ENCODE results near the gene EPDR1. TPM values are rescaled to one million over a fixed set of nuclear protein-coding genes. Genes with fewer than 3 reads are reported as not detected.

EPDR1 gene
- total RNA-seq, 2 donors from 2014 or later, result 2.6 to 3.3 TPM

GRCh38 chr7:37973915-37974314 is 53.5 kb downstream of the EPDR1 start:
- Mint-ChIP-seq H3K27ac (no peak overlapping the region), H3K27me3 (peaks cover 7 to 18% of the 10 kb centered on the region in 2 donors)
- no peak for ATAC-seq

GRCh38 chr7:37974711-37975110 is 54.3 kb downstream of the EPDR1 start:
- H3K9me3 Mint-ChIP-seq, result no peaks in the 10 kb centered on the region
- H3K4me1 Mint-ChIP-seq (ENCODE audit: low read depth in 2 of 2), result peaks cover 0 to 3% of the 10 kb centered on the region in 2 donors
- no peak overlapping the region for H3K4me3 Mint-ChIP-seq
- H3K36me3 Mint-ChIP-seq, result no peaks in the 10 kb centered on the region
- peaks cover 7 to 18% of the 10 kb centered on the region in 2 donors for H3K27me3 Mint-ChIP-seq
- no peak overlapping the region for H3K27ac Mint-ChIP-seq
- ATAC-seq (no peak), DNase-seq (ENCODE audit: low spot score) (no peak)

More at GRCh38 chr7:37973915-37974314, 53.5 kb downstream of the EPDR1 start:
- H3K9me3 Mint-ChIP-seq, result no peaks in the 10 kb centered on the region
- peaks cover 0 to 3% of the 10 kb centered on the region in 2 donors for H3K4me1 Mint-ChIP-seq (ENCODE audit: low read depth in 2 of 2)
- no peak overlapping the region for H3K4me3 Mint-ChIP-seq
- H3K36me3 Mint-ChIP-seq, result no peaks in the 10 kb centered on the region
- DNase-seq (ENCODE audit: low spot score), result no peak

GRCh38 chr7:37977243-37977642 is 56.8 kb downstream of the EPDR1 start:
- no peaks in the 10 kb centered on the region for H3K4me1 Mint-ChIP-seq (ENCODE audit: low read depth in 2 of 2)
- H3K27me3 Mint-ChIP-seq, result peaks cover 10 to 24% of the 10 kb centered on the region in 2 donors
- no peaks in the 10 kb centered on the region for H3K9me3 Mint-ChIP-seq
- H3K36me3 Mint-ChIP-seq, result no peaks in the 10 kb centered on the region
- no peak for ATAC-seq
- DNase-seq (ENCODE audit: low spot score), result no peak
- no peak overlapping the region for H3K4me3 Mint-ChIP-seq
- no peak overlapping the region for H3K27ac Mint-ChIP-seq

GRCh38 chr7:37981664-37982063 is 61.2 kb downstream of the EPDR1 start:
- DNase-seq (ENCODE audit: low spot score), result no peak
- Mint-ChIP-seq H3K4me3 (no peak overlapping the region), H3K4me1 (ENCODE audit: low read depth in 2 of 2) (no peaks in the 10 kb centered on the region), H3K36me3 (no peaks in the 10 kb centered on the region), H3K9me3 (no peaks in the 10 kb centered on the region), H3K27ac (no peak overlapping the region), H3K27me3 (peaks cover 8 to 38% of the 10 kb centered on the region in 2 donors)
- ATAC-seq, result no peak

- no peak for ATAC-seq
- Mint-ChIP-seq H3K4me1 (ENCODE audit: low read depth in 2 of 2) (no peaks in the 10 kb centered on the region), H3K9me3 (no peaks in the 10 kb centered on the region), H3K4me3 (no peak overlapping the region), H3K27me3 (peaks cover 8 to 37% of the 10 kb centered on the region in 2 donors), H3K36me3 (no peaks in the 10 kb centered on the region), H3K27ac (no peak overlapping the region)
- DNase-seq (ENCODE audit: low spot score), result no peak
These were observed 62.0 kb downstream of the EPDR1 start for GRCh38 chr7:37982423-37982822.

- H3K4me3 Mint-ChIP-seq, result no peak overlapping the region
- no peaks in the 10 kb centered on the region for H3K9me3 Mint-ChIP-seq
- H3K27me3 Mint-ChIP-seq, result peaks cover 7 to 42% of the 10 kb centered on the region in 2 donors
- no peak overlapping the region for H3K27ac Mint-ChIP-seq
- DNase-seq (ENCODE audit: low spot score) (no peak), ATAC-seq (no peak)
- no peaks in the 10 kb centered on the region for H3K36me3 Mint-ChIP-seq
- peaks cover 0 to 4% of the 10 kb centered on the region in 2 donors for H3K4me1 Mint-ChIP-seq (ENCODE audit: low read depth in 2 of 2)
These were observed 64.4 kb downstream of the EPDR1 start for GRCh38 chr7:37984750-37985390.

GRCh38 chr7:37986908-37987330 is 66.5 kb downstream of the EPDR1 start:
- Mint-ChIP-seq H3K36me3 (no peaks in the 10 kb centered on the region), H3K27ac (no peak overlapping the region), H3K4me1 (ENCODE audit: low read depth in 2 of 2) (peaks cover 0 to 4% of the 10 kb centered on the region in 2 donors), H3K4me3 (no peak overlapping the region), H3K27me3 (peaks cover 5 to 49% of the 10 kb centered on the region in 2 donors), H3K9me3 (no peaks in the 10 kb centered on the region)
- ATAC-seq (no peak), DNase-seq (ENCODE audit: low spot score) (no peak)

- Mint-ChIP-seq H3K4me1 (ENCODE audit: low read depth in 2 of 2) (peaks cover 0 to 4% of the 10 kb centered on the region in 2 donors), H3K27me3 (peaks cover 9 to 49% of the 10 kb centered on the region in 2 donors), H3K27ac (no peak overlapping the region), H3K9me3 (no peaks in the 10 kb centered on the region), H3K36me3 (no peaks in the 10 kb centered on the region), H3K4me3 (no peak overlapping the region)
- no peak for ATAC-seq
- no peak for DNase-seq (ENCODE audit: low spot score)
These were observed 67.3 kb downstream of the EPDR1 start for GRCh38 chr7:37987732-37988131.

GRCh38 chr7:37988721-37989650 is 68.5 kb downstream of the EPDR1 start:
- Mint-ChIP-seq H3K36me3 (no peaks in the 10 kb centered on the region), H3K4me3 (no peak overlapping the region), H3K27me3 (peaks cover 5 to 42% of the 10 kb centered on the region in 2 donors), H3K9me3 (peaks cover 2% of the 10 kb centered on the region), H3K4me1 (ENCODE audit: low read depth in 2 of 2) (peaks cover 0 to 4% of the 10 kb centered on the region in 2 donors), H3K27ac (no peak overlapping the region)
- ATAC-seq (no peak), DNase-seq (ENCODE audit: low spot score) (no peak)

GRCh38 chr7:37990337-37990736 is 69.9 kb downstream of the EPDR1 start:
- Mint-ChIP-seq H3K9me3 (peaks cover 2% of the 10 kb centered on the region), H3K27me3 (peaks cover 5 to 41% of the 10 kb centered on the region in 2 donors)

GRCh38 chr7:37993060-37993501 is 72.6 kb downstream of the EPDR1 start:
- ATAC-seq (no peak), DNase-seq (ENCODE audit: low spot score) (no peak)
- Mint-ChIP-seq H3K27me3 (peaks cover 7 to 41% of the 10 kb centered on the region in 2 donors), H3K27ac (no peak overlapping the region), H3K4me3 (no peak overlapping the region), H3K9me3 (peaks cover 2% of the 10 kb centered on the region), H3K36me3 (peaks cover 6% of the 10 kb centered on the region), H3K4me1 (ENCODE audit: low read depth in 2 of 2) (no peaks in the 10 kb centered on the region)

More at GRCh38 chr7:37990337-37990736, 69.9 kb downstream of the EPDR1 start:
- Mint-ChIP-seq H3K36me3 (no peaks in the 10 kb centered on the region), H3K4me1 (ENCODE audit: low read depth in 2 of 2) (peaks cover 0 to 4% of the 10 kb centered on the region in 2 donors), H3K4me3 (no peak overlapping the region), H3K27ac (no peak overlapping the region)
- no peak for ATAC-seq
- no peak for DNase-seq (ENCODE audit: low spot score)

- H3K4me3 Mint-ChIP-seq, result no peak overlapping the region
- H3K27ac Mint-ChIP-seq, result no peak overlapping the region
- no peaks in the 10 kb centered on the region for H3K4me1 Mint-ChIP-seq (ENCODE audit: low read depth in 2 of 2)
- ATAC-seq, result no peak
- H3K36me3 Mint-ChIP-seq, result peaks cover 6% of the 10 kb centered on the region
- H3K27me3 Mint-ChIP-seq, result peaks cover 8 to 23% of the 10 kb centered on the region in 2 donors
- H3K9me3 Mint-ChIP-seq, result no peaks in the 10 kb centered on the region
- DNase-seq (ENCODE audit: low spot score), result no peak
These were observed 79.2 kb downstream of the EPDR1 start for GRCh38 chr7:37999673-38000072.

- no peak for DNase-seq (ENCODE audit: low spot score)
- H3K9me3 Mint-ChIP-seq, result no peaks in the 10 kb centered on the region
- peaks cover 8 to 23% of the 10 kb centered on the region in 2 donors for H3K27me3 Mint-ChIP-seq
- peaks cover 6% of the 10 kb centered on the region for H3K36me3 Mint-ChIP-seq
- H3K4me1 Mint-ChIP-seq (ENCODE audit: low read depth in 2 of 2), result no peaks in the 10 kb centered on the region
- no peak for ATAC-seq
- H3K27ac Mint-ChIP-seq, result no peak overlapping the region
- no peak overlapping the region for H3K4me3 Mint-ChIP-seq
These were observed 79.8 kb downstream of the EPDR1 start for GRCh38 chr7:38000272-38000671.
